Activated effector memory CD4-positive, alpha-beta T cell treated with Interleukin-2 at 50 U/mL for 16 hours (primary cell): ENCODE results near the gene CD79A.
A peak's percentile ranks its signal among the peaks of the same experiment; 100 is the strongest.

Source experiments
- DNase-seq: peaks from one replicate; pipeline ENCODE4 v3.0.0-alpha.2; 2020

CD79A gene

GRCh38 chr19:41886761-41887710 is 10.0 kb downstream of the CD79A start:
- peak; percentile 69 for DNase-seq

- peak; percentile 80 for DNase-seq
Observed at GRCh38 chr19:41887711-41888382, 10.8 kb downstream of the CD79A start.

GRCh38 chr19:41888926-41889325 is 11.8 kb downstream of the CD79A start:
- DNase-seq, result no peak

- DNase-seq, result no peak
Observed at GRCh38 chr19:41889896-41890295, 12.8 kb downstream of the CD79A start.

GRCh38 chr19:41890936-41891335 is 13.9 kb downstream of the CD79A start:
- no peak for DNase-seq

GRCh38 chr19:41892173-41892902 is 15.3 kb downstream of the CD79A start:
- no peak for DNase-seq

- no peak for DNase-seq
Observed at GRCh38 chr19:41893899-41894298, 16.8 kb downstream of the CD79A start.

- DNase-seq, result no peak
Observed at GRCh38 chr19:41894350-41894749, 17.3 kb downstream of the CD79A start.

GRCh38 chr19:41895745-41896580 is 18.9 kb downstream of the CD79A start:
- DNase-seq, result no peak

GRCh38 chr19:41896581-41896942 is 19.5 kb downstream of the CD79A start:
- no peak for DNase-seq

- DNase-seq, result no peak
Observed at GRCh38 chr19:41897181-41897580, 20.1 kb downstream of the CD79A start.

- no peak for DNase-seq
Observed at GRCh38 chr19:41897820-41898219, 20.7 kb downstream of the CD79A start.

GRCh38 chr19:41898235-41898634 is 21.2 kb downstream of the CD79A start:
- DNase-seq, result no peak

- no peak for DNase-seq
Observed at GRCh38 chr19:41901707-41902360, 24.8 kb downstream of the CD79A start.

- no peak for DNase-seq
Observed at GRCh38 chr19:41902594-41902993, 25.5 kb downstream of the CD79A start.

- no peak for DNase-seq
Observed at GRCh38 chr19:41903193-41903953, 26.3 kb downstream of the CD79A start.

- DNase-seq, result no peak
Observed at GRCh38 chr19:41904118-41904870, 27.2 kb downstream of the CD79A start.

- no peak for DNase-seq
Observed at GRCh38 chr19:41905273-41906002, 28.4 kb downstream of the CD79A start.

- no peak for DNase-seq
Observed at GRCh38 chr19:41906271-41906670, 29.2 kb downstream of the CD79A start.
